HG03558 (cell line): ENCODE results near the gene PAIP2.

ENCODE experiments used
- ATAC-seq: cut with Tn5 transposase; IDR thresholded peaks from one replicate; pipeline ENCODE4 v1.9.1; 2021; ENCODE audit warnings: moderate number of reproducible peaks; ENCODE audit not compliant: unreplicated experiment; ENCODE audit errors: extremely low read depth

PAIP2 gene

GRCh38 chr5:139390639-139391569 is 49.2 kb downstream of the PAIP2 start:
- no peak for ATAC-seq

GRCh38 chr5:139391570-139392323 is 50.1 kb downstream of the PAIP2 start:
- no peak for ATAC-seq

DNA sequence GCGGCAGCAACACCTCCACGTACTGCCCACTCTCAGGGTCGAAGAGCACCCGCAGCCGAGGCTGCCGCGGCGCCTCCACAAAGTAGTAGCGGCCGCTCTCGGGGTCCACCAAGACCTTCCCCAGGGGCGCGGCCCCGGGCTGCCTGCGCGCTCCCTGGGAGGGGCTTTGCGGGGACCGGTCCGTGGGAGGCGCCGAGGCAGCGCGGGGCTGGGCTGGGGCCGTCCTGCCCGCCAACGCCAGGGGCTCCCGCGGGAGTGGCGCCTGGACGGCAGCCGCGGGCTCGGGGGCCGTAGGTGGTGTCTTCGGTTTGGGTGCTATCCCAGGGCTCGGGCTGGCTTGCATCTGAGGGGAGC is 50.6 kb downstream of the PAIP2 start:
- ATAC-seq, result no peak

DNA sequence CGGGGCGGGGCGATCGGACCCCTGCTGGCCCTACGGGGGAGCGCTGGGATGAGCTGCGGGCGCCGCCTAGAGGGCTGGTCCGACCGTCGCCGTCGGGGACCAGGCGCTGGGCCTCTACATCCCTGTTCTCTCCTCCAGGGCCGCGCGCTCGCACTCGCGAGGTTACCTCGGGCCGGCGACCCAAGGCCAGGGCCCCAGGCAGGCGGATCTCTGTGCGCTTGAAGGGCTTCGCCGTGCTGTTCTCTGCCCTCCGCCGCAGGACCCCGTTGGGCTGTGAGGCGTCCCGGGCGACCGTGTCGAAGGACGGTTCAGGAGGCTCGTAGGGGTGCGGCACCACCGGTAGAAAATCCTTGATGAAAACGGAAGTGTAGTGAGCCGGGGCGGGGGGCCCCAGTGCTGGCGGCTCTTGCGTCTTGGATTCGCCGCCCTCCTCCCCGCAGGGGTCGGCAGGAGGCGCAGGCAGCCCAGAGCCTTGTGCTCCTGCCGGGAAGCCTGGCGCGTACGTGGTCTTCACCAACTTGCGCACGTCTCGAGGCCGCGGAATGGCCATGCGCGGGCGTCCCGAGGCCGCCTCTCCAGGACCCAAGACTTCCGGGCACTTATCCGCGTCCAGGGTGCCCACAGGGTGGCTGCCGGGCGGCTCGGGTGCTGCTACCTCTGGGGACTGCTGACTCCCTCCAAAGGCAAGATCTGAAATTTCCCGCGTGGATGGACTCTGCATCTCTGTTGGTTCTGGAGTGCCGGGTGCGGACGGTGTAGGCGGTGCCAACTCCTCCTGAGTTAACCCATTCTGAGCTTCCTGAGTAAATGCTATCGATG is 51.2 kb downstream of the PAIP2 start:
- ATAC-seq, result no peak

DNA sequence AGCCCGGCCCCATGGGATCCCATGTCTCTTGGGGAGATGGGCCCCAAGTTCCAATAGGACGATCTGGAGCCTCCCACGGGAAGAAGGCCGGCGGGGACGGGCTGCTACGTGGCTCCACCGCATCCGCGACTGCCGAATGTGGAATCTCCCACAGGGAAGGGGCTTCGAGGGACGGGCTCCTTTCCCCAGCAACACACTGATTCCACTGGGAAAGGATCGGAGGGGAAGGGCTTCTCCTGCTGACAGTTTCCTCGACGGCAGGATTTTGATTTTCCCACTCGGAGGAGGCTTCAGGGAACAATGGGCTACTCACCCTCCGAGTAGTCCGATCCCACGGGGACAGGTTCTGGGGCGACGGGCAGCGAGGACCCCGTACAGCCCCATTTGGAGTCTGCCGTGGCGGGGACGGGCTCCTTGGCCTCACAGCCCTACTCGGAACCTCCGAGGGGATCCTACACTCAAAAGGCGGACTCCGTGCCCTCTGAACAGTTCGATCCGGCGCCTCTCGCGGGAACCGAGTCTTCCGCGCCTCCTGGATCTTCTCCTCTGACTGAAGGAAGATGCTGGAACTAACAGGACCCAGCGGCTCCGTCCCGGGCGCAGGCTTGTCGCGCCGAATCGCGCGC is 52.0 kb downstream of the PAIP2 start:
- ATAC-seq, result no peak

GRCh38 chr5:139394123-139394653 is 52.5 kb downstream of the PAIP2 start:
- no peak for ATAC-seq

DNA sequence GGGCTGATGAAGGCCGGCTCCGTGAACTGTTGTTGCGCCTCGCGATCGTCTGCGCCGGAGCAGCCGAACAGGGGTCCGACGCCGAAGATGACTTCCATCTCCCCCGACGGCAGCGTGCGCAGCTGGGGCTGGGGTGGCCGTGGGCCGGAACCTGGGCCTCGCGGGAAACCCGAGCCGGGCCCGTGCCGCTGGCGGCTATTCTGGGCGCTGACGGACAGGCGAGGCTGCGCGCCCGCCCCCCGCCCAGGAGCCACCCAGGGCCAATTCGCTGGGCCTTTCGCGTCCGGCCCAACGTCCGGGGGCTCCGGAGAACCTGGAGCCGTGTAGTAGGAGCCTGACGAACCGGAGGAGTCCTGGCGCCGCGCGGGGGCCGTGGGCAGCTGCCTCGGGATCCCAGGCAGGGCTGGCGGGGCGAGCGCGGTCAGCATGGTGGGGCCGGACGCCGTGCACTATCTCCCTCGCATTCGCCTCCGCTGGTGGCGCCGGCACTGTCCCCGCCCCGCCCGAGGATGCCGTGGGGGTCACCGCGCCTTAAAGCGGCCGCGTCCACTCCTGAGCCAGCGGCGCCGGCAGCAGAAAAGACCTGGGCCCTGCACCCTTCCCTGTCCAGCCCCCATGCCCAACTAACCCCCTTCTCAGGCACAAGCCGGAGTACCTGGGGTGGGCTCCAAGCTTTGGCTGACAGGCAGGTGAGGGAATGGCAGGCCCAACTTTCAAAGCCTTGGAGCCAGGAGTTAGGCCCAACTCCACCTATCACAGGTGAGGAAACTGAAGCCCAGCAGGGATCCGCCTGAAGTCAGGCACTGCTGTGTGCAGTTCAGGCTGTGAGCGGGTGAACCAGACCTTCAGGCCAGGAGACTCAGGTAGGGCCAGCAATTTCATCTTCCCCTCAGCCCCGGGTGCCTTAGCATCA is 53.3 kb downstream of the PAIP2 start, which contains the start of gene PROB1:
Gene PROB1, minus strand, starts transcription at position 451 of the 913 bp plus-strand sequence. Its CDS starts 23 bp downstream, at position 428.
- ATAC-seq, result no peak

DNA sequence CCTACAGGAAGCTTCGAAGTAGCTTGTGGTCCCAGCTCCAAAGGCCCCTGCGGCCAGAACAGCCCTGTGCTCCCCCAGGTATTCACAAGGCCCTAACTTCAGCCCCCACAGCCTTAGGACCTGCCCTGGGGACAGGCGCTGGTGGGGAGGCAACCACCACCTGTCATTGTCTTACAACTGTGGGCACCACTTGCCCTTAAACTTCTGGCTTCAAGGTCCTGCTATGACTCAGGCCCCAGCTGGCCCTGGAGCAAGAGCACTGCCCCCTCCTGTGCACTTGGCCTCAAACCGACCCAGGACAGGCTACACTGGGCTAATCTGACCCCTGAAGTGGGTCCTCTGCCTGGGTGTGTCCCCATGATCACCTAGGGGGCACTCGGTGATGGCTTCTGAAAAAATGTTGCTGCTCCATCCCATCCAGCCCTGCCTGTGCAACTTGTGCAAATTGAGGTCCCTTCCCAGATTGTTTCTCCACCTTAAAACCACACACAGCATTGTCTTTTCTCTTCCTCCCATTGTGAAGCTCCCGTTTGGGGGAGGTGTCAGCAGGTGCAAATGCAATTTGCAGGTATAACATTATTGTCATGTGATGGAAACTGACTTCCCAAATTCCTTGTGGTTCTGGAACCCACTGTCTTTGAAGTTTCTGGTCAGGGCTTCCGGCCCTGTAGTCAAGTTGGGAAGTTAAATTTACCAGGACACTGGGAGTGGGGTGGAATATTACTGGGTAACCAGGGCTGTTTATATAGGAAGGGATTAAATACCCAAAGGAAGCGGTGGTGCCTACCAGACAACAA is 54.4 kb downstream of the PAIP2 start:
- no peak for ATAC-seq

- no peak for ATAC-seq
These were observed 55.0 kb downstream of the PAIP2 start for GRCh38 chr5:139396691-139397090.

DNA sequence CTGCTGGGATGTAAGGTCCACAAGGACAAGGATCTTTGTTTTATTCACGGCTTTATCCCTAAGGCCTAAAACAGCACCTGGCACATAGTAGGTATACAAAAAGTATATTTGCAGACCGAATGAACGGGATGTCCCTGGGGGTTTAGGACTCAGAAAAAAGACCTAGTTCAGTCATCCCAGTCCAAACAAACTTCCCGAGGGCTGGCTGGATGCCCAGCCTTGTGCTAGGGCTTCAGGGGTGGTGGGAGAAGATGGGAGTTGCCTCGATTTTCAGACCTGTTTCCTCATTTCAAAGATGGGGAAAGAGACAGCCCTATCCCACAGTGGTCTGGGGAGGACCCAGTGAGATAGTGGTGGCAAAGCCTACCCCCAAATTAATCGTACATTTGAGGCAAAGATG is 56.3 kb downstream of the PAIP2 start:
- no peak for ATAC-seq

DNA sequence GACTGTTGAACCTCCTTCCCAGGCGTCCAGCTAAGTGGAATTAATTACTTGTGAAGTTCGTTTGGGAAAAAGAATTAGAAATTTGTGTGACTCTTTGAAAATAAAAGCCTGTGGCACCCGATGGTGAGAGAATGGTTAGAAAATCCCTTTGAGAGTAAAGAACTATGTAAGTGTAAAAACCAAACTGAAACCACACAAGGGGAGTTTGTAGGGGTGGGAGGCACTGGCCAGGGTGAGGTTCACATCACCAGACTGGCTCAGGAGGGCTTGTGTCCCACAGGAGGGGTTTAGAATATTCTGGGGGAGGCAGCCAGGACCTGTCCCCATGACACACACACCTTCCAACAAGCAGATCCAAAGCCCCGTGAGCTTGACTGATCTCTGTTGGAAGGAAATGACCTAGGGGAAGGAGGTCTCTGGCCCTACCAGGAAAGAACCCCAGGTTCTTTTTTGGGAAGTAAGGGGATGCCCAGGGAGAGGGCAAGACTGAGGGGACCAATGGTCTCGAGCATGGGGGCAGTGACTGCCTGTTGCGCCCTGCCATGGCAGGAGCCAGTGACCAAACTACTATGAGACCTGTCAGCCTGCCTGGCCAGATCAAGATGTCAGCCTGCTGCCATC is 58.0 kb downstream of the PAIP2 start:
- ATAC-seq, result no peak

- ATAC-seq, result no peak
These were observed 59.9 kb downstream of the PAIP2 start for GRCh38 chr5:139401546-139401945.

GRCh38 chr5:139402561-139403158 is 61.0 kb downstream of the PAIP2 start:
- ATAC-seq, result no peak

- no peak for ATAC-seq
These were observed 61.7 kb downstream of the PAIP2 start for GRCh38 chr5:139403418-139403786.

- ATAC-seq, result peak; percentile 44
These were observed 62.3 kb downstream of the PAIP2 start, which contains the start of gene SPATA24 for GRCh38 chr5:139403787-139404483. SPATA24 (minus strand) TSS chr5:139404089; CDS start chr5:139404060, 29 bp downstream.

DNA sequence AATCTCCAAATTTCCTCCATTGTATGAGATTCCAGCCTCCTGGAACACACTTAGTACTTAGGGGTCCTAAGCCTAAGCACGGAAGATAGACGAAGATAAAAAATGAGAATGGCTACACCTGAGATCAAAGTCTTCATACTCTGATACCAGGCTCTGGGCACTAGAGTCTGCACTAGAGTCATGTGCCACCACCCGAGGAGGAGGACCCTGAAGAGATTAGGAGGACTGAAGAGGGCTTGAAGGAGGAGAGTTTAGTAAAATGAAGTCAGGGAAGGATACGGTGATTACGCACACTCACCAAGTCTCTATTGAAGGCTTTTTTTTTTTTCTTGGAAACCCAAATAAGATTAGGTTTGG is 62.8 kb downstream of the PAIP2 start:
- ATAC-seq, result no peak

- no peak for ATAC-seq
These were observed 65.3 kb downstream of the PAIP2 start for GRCh38 chr5:139406963-139407362.
